ENCODE data around the gene F13B.
"Not testable (repeated sequence)": the region's sequence is repeated elsewhere in the genome, so short reads cannot be mapped to it uniquely, and the experiment has no call there.

Gene F13B

GRCh38 chr1:197041486-197042353 is 25.3 kb downstream of the F13B start:
- DNase-seq, result no peak

- DNase-seq, result no peak
Observed at GRCh38 chr1:197036861-197037260, 30.2 kb downstream of the F13B start.

GRCh38 chr1:197034631-197035339 is 32.3 kb downstream of the F13B start:
- DNase-seq, result not testable (repeated sequence)

- DNase-seq, result no peak
Observed at GRCh38 chr1:197029749-197030148, 37.3 kb downstream of the F13B start.

GRCh38 chr1:197027359-197027758 is 39.7 kb downstream of the F13B start:
- no peak for DNase-seq

GRCh38 chr1:197024460-197024859 is 42.6 kb downstream of the F13B start:
- no peak for DNase-seq

GRCh38 chr1:197021716-197022115 is 45.3 kb downstream of the F13B start:
- DNase-seq, result no peak

GRCh38 chr1:197017558-197018146 is 49.4 kb downstream of the F13B start:
- no peak for DNase-seq

GRCh38 chr1:197016751-197017150 is 50.3 kb downstream of the F13B start:
- no peak for DNase-seq

GRCh38 chr1:197013234-197013633 is 53.8 kb downstream of the F13B start:
- DNase-seq, result no peak

GRCh38 chr1:197011614-197012013 is 55.4 kb downstream of the F13B start:
- no peak for DNase-seq

- no peak for DNase-seq
Observed at GRCh38 chr1:197008861-197009260, 58.2 kb downstream of the F13B start.

GRCh38 chr1:197003132-197003531 is 63.9 kb downstream of the F13B start:
- DNase-seq, result no peak

GRCh38 chr1:197001828-197002227 is 65.2 kb downstream of the F13B start:
- DNase-seq, result no peak

GRCh38 chr1:196997423-196997822 is 69.6 kb downstream of the F13B start:
- DNase-seq, result no peak

- DNase-seq, result no peak
Observed at GRCh38 chr1:196993916-196994315, 73.1 kb downstream of the F13B start.

- not testable (repeated sequence) for DNase-seq
Observed at GRCh38 chr1:196991919-196992651, 75.0 kb downstream of the F13B start.

All from cerebellar nuclear complex (tissue), 1 donor.